ENCODE data around the gene POC1A. TPM values are rescaled to one million over a fixed set of nuclear protein-coding genes. Genes with fewer than 3 reads are reported as not detected.

The POC1A gene
- total and polyA plus RNA-seq, 2 of the 8 experiments (the other 6 are each of a cell fraction or from before 2014, with no cell fraction given), result 35.7 to 39.2 TPM

DNA sequence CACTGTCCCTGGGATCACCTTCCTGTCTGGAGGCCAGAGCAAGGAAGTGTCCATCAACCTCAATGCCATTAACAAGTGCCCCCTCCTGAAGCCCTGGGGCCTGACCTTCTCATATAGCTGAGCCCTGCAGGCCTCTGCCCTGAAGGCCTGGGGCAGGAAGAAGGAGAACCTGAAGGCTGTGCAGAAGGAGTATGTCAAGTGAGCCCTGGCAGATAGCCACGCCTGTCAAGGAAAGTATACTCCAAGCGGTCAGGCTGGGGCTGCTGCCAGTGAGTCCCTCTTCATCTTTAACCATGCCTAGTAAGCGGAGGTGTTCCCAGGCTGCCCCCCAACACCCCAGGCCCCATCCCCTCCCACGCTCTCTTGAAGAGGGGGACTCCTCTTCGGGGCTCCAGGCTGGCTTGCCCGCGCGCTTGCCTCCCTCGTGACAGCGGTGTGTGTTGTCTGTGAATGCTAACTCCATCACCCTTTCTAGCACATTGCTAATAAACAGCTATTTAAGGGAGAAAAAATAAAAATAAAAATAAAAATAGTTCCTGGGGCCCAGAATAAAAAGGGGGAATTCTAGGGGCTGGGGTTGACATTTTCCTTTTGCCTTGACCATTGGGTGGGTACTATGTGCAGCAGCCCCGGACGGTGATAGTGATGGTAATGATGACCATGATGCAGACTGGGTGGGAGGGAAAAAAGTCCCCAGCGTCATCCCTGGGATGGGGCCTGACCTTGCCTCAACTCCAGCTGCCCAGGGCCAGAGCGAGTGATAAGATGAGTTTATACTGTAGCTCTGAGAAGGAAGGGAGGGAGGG lies 40.5 kb upstream of the POC1A start (continued):
- TF ChIP-seq NRF1 (IDR thresholded peaks at IDR 0.05; ENCODE audit: low read depth, low read length) (no peak), KDM5A (IDR thresholded peaks at IDR 0.05; ENCODE audit: low read length) (no peak), EGR1 (IDR thresholded peaks at IDR 0.05; ENCODE audit: borderline replicate concordance, low read depth, low read length) (no peak)

All from H1 (cell line).